Measurements from ENCODE around the gene PCDHGA11.
"Not testable (repeated sequence)": the region's sequence is repeated elsewhere in the genome, so short reads cannot be mapped to it uniquely, and the experiment has no call there.

Gene PCDHGA11

GRCh38 chr5:141432726-141433125 lies 11.9 kb downstream of the PCDHGA11 start:
- DNase-seq = not testable (repeated sequence)

- DNase-seq = no peak
Measured at GRCh38 chr5:141434006-141434405, 13.2 kb downstream of the PCDHGA11 start.

GRCh38 chr5:141437221-141437620 lies 16.4 kb downstream of the PCDHGA11 start:
- no peak for DNase-seq

GRCh38 chr5:141439411-141440141 lies 18.7 kb downstream of the PCDHGA11 start:
- no peak for DNase-seq

GRCh38 chr5:141440341-141440740 lies 19.5 kb downstream of the PCDHGA11 start:
- no peak for DNase-seq

- no peak for DNase-seq
Measured at GRCh38 chr5:141441571-141442170, 20.8 kb downstream of the PCDHGA11 start.

GRCh38 chr5:141465351-141465750 lies 44.5 kb downstream of the PCDHGA11 start:
- no peak for DNase-seq

Data from NCI-H2227 treated with DMSO at 0.1 percent for 48 hours (cell line).